ENCODE results near the gene IGSF21.

The IGSF21 gene

DNA sequence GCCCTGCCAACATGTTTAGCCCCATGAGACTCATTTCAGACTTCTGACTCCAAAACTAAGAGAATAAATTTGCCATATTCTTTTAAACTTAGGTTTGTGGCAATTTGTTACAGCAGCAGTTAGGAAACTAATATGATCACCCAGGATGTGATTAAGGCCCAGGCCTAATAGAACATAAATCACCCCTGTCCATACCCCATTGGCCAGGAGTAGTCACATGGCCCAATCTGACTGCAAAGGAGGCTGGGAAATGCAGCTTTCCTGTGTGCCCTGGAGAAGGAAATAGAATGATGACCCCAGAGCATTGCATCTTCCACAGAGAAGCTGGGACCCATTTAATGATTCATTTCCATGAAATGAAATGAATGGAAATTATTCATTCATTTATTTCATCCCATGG, 272.7 kb downstream of the IGSF21 start:
- no peak for DNase-seq

DNA sequence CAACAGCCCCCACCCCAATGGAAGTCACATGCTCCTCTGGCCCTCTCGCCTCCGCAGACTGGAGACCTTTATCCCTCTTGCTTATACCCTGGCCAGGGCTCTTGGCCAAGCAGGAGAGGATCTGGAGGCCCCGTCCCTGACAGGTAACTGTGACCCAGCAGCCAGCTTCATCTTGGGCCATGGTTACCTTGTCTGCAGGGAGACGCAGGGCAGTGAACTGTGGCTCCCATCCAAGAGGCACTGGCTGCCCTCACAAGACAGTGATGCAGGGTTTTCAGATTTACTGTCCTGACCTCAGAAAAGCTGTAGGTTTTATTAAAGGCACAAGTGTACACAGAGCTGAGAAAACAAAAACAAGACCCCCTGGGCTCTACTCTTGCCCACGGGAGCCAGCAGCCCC, 276.5 kb downstream of the IGSF21 start:
- no peak for DNase-seq

DNA sequence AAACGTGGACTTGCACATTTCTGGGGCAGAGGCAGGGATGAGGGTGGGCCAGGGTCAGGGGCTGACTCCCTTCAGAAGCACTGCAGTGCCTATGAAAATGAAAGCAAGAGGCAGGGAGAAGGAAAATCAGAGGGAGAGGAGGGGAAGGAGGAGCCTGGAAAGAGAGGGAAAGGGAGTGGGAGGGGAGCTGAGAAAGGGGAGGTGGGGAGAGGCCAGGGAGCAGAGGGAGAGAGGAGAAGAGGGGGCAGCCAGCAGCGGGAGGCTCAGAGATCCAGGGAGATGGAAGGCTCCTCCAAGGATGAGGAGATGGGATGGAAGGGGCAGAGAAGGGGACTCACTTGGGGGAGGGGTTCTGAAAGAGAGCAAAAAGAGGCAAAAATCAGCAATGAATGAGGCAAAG, 276.9 kb downstream of the IGSF21 start:
- DNase-seq = no peak

- no peak for DNase-seq
Measured at GRCh38 chr1:18385239-18385790, 277.7 kb downstream of the IGSF21 start.

- DNase-seq = no peak
Measured at GRCh38 chr1:18386591-18386990, 279.0 kb downstream of the IGSF21 start.

DNA sequence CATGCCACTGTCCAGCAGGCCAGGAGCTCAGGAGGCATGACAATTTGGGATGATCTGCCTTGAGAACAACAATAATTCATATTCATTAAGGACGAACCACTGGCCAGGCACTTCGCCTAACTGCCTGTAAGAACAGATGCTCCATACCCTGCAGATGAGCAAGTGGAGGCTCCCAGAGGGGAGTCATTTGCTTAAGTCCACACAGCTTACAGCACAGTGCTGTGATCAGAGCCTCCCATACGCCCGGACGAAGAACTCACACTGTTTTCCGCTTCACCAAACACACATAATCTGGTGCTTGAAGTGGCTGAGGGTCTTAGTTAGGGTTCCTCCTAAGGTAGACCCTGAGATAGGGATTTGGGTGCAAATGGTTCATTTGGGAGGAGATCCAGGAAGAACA, 279.7 kb downstream of the IGSF21 start:
- DNase-seq = no peak

- no peak for DNase-seq
Measured at GRCh38 chr1:18390953-18391352, 283.4 kb downstream of the IGSF21 start.

- DNase-seq = no peak
Measured at GRCh38 chr1:18394563-18395156, 287.1 kb downstream of the IGSF21 start.

DNA sequence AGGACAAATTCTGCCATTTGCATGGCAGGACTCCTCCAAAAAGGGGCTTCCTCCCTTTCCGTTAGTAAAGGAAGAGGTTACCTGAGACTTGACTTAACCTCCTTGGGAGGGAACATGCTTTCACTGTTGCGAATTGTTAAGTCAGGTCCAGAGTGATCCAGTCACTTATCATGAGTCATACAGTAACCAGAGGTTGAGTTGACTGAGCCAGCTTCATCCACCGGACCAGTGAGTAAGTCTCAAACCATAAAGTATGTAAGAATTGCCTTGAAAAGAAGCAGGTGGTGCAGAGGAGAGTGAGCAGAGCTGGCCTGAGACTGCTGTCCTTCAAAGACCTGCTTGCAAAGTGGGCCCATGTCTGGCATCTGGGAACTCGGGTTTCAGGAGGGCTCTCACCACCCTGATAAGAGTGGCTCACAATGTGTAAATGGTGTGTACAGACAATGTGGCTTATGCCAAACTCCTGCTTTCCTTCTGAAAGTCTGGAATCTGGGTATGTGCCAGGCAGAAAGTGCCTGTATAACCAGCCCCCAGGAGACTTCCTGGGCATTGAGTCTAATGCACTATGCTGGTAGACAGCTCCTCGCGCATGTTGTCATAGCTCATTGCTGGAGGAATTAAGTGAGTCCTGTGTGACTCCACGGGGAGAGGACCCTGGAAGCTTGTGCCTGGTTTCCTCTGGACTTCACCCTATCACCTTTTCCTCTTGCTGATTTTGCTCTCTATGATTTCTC, 288.8 kb downstream of the IGSF21 start:
- no peak for DNase-seq

DNA sequence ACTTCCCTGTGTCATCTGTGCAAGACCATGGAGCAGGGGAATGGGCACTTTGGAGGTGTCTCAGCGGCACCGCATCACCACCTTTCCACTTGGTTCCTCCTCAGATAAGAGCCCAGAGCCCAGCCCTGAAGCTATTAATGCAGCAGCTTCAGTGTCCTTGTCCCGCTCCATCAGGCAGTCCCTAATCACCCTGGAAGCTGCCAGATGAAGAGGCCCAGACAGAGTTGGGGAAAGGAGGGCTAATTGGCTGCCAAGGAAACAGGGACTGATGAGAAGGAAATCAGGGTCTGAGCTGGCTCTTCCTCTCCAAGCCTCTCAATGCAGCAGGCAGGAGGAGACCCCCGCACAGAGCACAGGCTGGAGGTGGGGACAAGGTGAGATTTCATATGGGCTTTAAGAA, 290.0 kb downstream of the IGSF21 start:
- DNase-seq = no peak

DNA sequence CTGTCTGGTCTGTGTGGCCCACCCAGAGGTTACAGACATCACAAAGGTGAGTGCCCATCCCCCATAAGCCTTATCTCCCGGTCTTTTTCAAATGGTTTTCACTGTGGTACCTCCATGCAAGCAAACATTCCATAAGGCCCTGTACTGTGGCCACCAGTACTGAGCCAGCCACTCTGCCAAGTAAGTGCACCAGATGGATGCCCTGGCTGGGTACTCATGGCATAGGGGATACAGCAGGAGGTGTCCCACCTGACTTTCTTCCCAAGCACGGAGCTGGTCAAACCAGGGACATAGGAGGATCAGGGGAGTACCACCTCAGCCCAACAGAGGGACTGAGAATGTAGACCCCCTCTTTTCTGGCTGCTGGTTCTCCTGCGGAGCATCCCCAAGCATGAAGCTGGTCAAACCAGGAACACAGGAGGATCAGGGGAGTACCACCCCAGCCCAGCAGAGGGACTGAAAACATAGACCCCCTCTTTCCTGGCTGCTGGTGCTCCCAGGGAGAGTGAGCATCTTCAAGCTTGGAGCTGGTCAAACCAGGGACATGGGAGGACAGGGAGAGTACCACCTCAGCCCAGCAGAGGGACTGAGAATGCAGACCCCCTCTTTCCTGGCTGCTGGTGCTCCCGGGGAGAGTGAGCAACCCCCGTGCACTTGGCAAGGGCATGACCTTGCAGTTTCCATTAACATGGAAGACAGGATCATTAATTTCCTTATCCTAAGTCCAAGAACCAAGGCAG, 291.4 kb downstream of the IGSF21 start:
- DNase-seq = no peak

GRCh38 chr1:18400347-18401102, 292.9 kb downstream of the IGSF21 start:
- no peak for DNase-seq

DNA sequence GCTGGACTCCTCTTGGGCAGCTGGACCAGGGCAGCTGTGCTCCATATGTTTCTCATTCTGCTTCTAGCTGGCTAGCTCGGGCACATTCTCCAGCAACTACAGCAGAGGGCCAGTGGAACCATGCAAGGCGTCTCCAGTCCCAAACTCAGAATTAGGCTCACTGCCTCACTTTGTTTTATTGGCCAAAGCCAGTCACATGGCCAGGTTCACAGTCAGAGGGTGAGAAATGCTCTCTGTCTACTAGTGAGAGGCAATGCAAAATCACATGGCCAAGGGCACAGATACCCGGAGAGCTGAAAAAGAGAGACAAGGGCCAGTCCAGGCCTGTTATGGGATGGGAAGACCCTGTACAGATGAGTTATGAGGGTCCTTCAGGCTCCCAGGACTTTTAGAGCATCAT, 294.3 kb downstream of the IGSF21 start:
- no peak for DNase-seq

DNA sequence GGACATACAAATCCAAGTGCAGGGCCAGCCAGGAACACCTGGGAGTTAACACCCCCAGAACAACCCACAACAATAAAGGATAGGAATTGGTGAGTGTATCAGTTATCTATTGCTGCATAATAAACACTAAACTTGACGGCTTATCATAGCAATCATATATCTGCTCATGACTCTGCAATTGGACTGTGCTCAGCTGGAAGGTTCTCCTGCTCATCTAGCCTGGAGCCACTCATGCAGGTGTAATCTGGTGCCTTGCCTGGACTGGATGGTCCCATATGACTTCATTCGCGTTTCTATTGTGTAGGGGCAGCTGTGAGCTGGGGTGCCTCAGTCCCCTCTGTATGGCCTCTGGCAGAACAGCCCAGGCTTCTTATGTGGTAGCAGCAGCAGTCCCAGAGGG, 296.9 kb downstream of the IGSF21 start:
- DNase-seq = no peak

DNA sequence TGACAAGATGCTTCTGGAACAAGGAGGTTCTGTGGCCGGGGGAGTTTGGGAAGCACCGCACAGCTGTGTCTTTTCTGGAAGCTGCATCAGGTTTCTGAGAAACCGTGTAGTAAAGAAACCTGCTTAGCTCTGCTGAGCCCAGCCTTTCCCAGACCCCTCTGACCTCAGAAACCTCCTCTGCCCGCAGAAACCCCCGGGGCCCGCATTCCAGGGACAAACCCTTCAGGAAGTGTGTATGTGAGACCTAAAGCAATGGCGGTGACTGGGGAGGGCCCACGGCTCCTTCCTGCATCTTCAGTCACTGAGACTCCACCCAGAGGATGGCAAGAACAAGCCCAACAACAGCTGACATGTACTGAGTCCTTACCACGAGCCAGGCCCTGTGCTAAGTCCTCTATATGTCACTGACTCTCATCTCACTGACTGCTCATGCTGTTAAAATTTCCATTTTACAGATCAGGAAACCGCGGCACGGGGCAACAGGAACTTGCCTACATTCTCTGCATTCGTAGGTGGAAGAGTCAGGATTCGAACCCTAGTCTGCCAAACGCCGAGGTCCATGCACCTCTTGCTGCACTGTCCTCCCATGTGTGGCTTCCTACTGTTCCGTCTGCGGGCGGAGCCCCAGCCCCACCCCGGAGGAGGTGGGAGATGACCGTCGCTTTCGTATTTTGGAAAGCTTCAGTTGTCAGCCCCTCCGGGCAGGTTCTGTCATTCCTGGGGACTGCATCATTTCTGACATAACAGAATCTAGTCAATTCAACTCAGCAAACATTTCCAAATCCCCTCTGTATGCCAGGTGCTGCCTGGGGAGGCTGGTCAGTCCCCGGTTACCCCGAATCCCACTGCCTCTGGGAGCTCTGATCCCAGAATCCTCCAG, 299.8 kb downstream of the IGSF21 start:
- DNase-seq = no peak

DNA sequence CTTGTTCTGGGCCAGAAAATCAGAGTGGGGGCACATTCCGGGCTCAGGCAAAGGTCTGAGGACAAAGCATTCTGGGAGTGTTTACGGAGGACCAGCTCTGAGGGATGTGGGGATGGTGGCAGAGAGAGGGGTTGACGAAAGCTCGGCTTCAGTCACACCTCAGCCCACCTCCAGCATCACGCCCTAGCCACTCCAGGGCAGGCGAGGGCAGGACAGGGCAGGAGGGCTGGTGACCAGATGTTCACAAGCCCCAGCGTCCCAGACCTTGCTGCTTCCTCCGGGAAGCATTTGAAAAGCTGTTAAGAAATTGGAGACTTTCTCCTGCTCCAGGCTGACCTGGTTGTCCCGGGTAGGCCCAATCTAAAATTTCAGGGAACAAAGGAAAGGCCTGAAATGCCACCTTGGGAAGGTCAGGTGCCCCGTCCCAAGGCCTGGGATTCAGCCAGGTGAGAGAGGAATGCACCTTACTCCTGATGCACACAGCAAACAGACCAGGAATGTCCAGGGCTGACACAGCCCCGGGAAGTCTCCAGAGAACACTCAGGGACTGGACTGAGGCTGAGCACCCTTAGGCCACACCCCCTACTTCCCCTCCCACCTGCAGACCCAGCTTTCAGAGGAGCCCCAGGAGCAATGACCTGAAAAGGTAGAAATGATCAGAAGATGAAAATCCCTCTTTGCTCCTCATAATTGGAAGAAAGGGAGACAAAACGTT, 301.2 kb downstream of the IGSF21 start:
- DNase-seq = no peak

GRCh38 chr1:18409609-18410237, 302.1 kb downstream of the IGSF21 start:
- DNase-seq = no peak

GRCh38 chr1:18410407-18410806, 302.8 kb downstream of the IGSF21 start:
- DNase-seq = no peak

- DNase-seq = no peak
Measured at GRCh38 chr1:18411321-18411720, 303.7 kb downstream of the IGSF21 start.

- DNase-seq = no peak
Measured at GRCh38 chr1:18411820-18412641, 304.4 kb downstream of the IGSF21 start.

Measured in NCI-H1694 (cell line).